Gastrocnemius medialis (tissue), 4 donors: ENCODE results near the gene DBX1.

Experiments used
- CTCF ChIP-seq, 5 experiments: fragments of 450-650 bp in 3 of 5; fragments of 200-600 bp in 2 of 5; sonication (generic) in 2 of 5; IDR thresholded peaks in 4 of 5; conservative IDR thresholded peaks in 1 of 5; 1 replicate in 4 of 5; 2 replicates in 1 of 5; pipeline ENCODE4 v1.5.1; 2016 to 2019; ENCODE audit warnings: antibody characterized with exemption in 5 of 5, mild to moderate bottlenecking in 3 of 5, moderate library complexity in 3 of 5
- POLR2A ChIP-seq, 2 donors: fragments of 450-650 bp; IDR thresholded peaks; one replicate each; pipeline ENCODE4 v1.6.1; 2017; ENCODE audit warnings: antibody characterized with exemption in 2 of 2, mild to moderate bottlenecking in 2 of 2, moderate library complexity in 2 of 2

DNA sequence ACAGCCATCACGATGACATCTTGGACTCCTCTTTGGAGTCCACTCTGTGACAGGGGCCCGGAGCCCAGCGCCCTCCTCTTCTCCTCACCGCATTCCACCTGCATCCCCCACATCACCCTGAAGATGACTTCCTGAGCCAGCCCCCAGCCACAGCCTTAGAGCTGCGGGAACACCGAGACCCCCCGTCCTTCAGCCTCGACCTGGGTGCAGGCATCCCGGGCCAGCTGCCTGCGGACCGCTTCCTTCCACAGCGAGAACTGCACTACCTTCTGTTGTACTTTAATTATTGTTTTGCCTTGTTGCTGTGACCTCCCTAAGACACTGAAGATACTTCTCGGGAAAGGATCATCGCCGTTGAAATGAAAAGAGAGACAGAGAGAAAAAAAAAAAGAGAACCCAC is 42.1 kb downstream of the DBX1 start:
- TF ChIP-seq CTCF (IDR thresholded peaks at IDR 0.05 in 4 of 5, conservative IDR thresholded peaks at IDR 0.05 in 1 of 5): no peak
- TF ChIP-seq POLR2A (IDR thresholded peaks at IDR 0.05): no peak
